Measurements from ENCODE around the gene CYBA.

- TF ChIP-seq CTCF (IDR thresholded peaks at IDR 0.05; ENCODE audit: low read depth, low read length) (no peak), EZH2phosphoT487 (IDR thresholded peaks at IDR 0.05; ENCODE audit: low read depth) (no peak)
These were observed 12.3 kb downstream of the CYBA start, which contains the start of gene IL17C for GRCh38 chr16:88638323-88639230.

Data from OCI-LY3 (cell line).